ENCODE measurements around the gene PRPF19.

Gene PRPF19

GRCh38 chr11:60860943-60861342, 45.4 kb downstream of the PRPF19 start:
- no peak for DNase-seq (ENCODE audit: low read depth in 2 of 2, low spot score in 1 of 2)

- DNase-seq (ENCODE audit: low read depth in 2 of 2, low spot score in 1 of 2) = no peak
These were observed 46.7 kb downstream of the PRPF19 start for GRCh38 chr11:60859616-60860250.

GRCh38 chr11:60858731-60859464, 47.5 kb downstream of the PRPF19 start:
- no peak for DNase-seq (ENCODE audit: low read depth in 2 of 2, low spot score in 1 of 2)

GRCh38 chr11:60858236-60858635, 48.1 kb downstream of the PRPF19 start:
- DNase-seq (ENCODE audit: low read depth in 2 of 2, low spot score in 1 of 2) = no peak

GRCh38 chr11:60857378-60858232, 48.8 kb downstream of the PRPF19 start:
- DNase-seq (ENCODE audit: low read depth in 2 of 2, low spot score in 1 of 2) = no peak

GRCh38 chr11:60855726-60856633, 50.4 kb downstream of the PRPF19 start, which contains the start of gene PTGDR2:
PTGDR2 (minus strand) TSS chr11:60855950; CDS start chr11:60853722, 2,228 bp downstream.
- no peak for DNase-seq (ENCODE audit: low read depth in 2 of 2, low spot score in 1 of 2)

- DNase-seq (ENCODE audit: low read depth in 2 of 2, low spot score in 1 of 2) = no peak
These were observed 51.3 kb downstream of the PRPF19 start for GRCh38 chr11:60854847-60855725.

- DNase-seq (ENCODE audit: low read depth in 2 of 2, low spot score in 1 of 2) = no peak
These were observed 52.1 kb downstream of the PRPF19 start for GRCh38 chr11:60854140-60854846.

GRCh38 chr11:60852982-60853950, 53.1 kb downstream of the PRPF19 start:
- DNase-seq (ENCODE audit: low read depth in 2 of 2, low spot score in 1 of 2) = no peak

GRCh38 chr11:60852117-60852981, 54.0 kb downstream of the PRPF19 start:
- no peak for DNase-seq (ENCODE audit: low read depth in 2 of 2, low spot score in 1 of 2)

GRCh38 chr11:60851327-60852104, 54.9 kb downstream of the PRPF19 start:
- DNase-seq (ENCODE audit: low read depth in 2 of 2, low spot score in 1 of 2) = no peak

GRCh38 chr11:60849641-60850520, 56.5 kb downstream of the PRPF19 start:
- DNase-seq (ENCODE audit: low read depth in 2 of 2, low spot score in 1 of 2) = no peak

GRCh38 chr11:60848714-60849151, 57.7 kb downstream of the PRPF19 start:
- no peak for DNase-seq (ENCODE audit: low read depth in 2 of 2, low spot score in 1 of 2)

- DNase-seq (ENCODE audit: low read depth in 2 of 2, low spot score in 1 of 2) = no peak
These were observed 58.5 kb downstream of the PRPF19 start for GRCh38 chr11:60847896-60848295.

GRCh38 chr11:60847281-60847680, 59.1 kb downstream of the PRPF19 start:
- no peak for DNase-seq (ENCODE audit: low read depth in 2 of 2, low spot score in 1 of 2)

Measured in stimulated activated CD8-positive, alpha-beta memory T cell treated with anti-CD3 and anti-CD28 coated beads, Interleukin-4, amount 100 ng/mL, for 1 hour (primary cell).